VCaP (cell line): ENCODE measurements around the gene PAX5.

Experiments used
- H3K27ac ChIP-seq: fragments of 450-650 bp; 2 replicates; pipeline ENCODE4 v1.5.1; 2017
- CTCF ChIP-seq: fragments of 450-650 bp; conservative IDR thresholded peaks from 2 replicates; pipeline ENCODE4 v1.5.1; 2017; ENCODE audit warnings: mild to moderate bottlenecking, moderate library complexity

The PAX5 gene

GRCh38 chr9:36939214-36939613 lies 94.9 kb downstream of the PAX5 start:
- H3K27ac ChIP-seq, result no peak overlapping the region
- no peak for TF ChIP-seq CTCF

GRCh38 chr9:36938617-36939016 lies 95.5 kb downstream of the PAX5 start:
- no peak overlapping the region for H3K27ac ChIP-seq
- TF ChIP-seq CTCF, result no peak

GRCh38 chr9:36937951-36938350 lies 96.1 kb downstream of the PAX5 start:
- H3K27ac ChIP-seq, result no peak overlapping the region

GRCh38 chr9:36937346-36937745 lies 96.7 kb downstream of the PAX5 start:
- no peak for TF ChIP-seq CTCF
- no peak overlapping the region for H3K27ac ChIP-seq

More at GRCh38 chr9:36937951-36938350, 96.1 kb downstream of the PAX5 start:
- no peak for TF ChIP-seq CTCF

- no peak for TF ChIP-seq CTCF
- no peak overlapping the region for H3K27ac ChIP-seq
These were observed 97.6 kb downstream of the PAX5 start for GRCh38 chr9:36936498-36936831.

GRCh38 chr9:36935768-36936497 lies 98.1 kb downstream of the PAX5 start:
- TF ChIP-seq CTCF, result no peak
- no peak overlapping the region for H3K27ac ChIP-seq

GRCh38 chr9:36935332-36935731 lies 98.7 kb downstream of the PAX5 start:
- TF ChIP-seq CTCF, result no peak
- H3K27ac ChIP-seq, result no peak overlapping the region
